ENCODE results near the gene ATP9A. TPM values are rescaled to one million over a fixed set of nuclear protein-coding genes. Genes with fewer than 3 reads are reported as not detected.

ATP9A gene
- 24.1 and 82.1 TPM in 2 replicates for total RNA-seq (ENCODE audit: low replicate concordance)

GRCh38 chr20:51767867-51768758 lies at the start of gene ATP9A:
Gene ATP9A, minus strand, starts transcription at chr20:51768390. Its CDS starts 21 bp downstream, at chr20:51768369.

GRCh38 chr20:51802170-51802751 lies 34.1 kb upstream of the ATP9A start, which contains the start of gene SALL4:
Gene SALL4, minus strand, starts transcription at chr20:51802521. Its CDS starts 113 bp downstream, at chr20:51802408.

Other genes starting within 250 kb of the ATP9A start
- 0.60 TPM in 1 of 2 replicates, not detected in the other for gene NFATC2, start 225.7 kb downstream of the ATP9A start, total RNA-seq (ENCODE audit: low replicate concordance)
- 0.12 and 0.15 TPM in 2 replicates for gene SALL4, start 34.1 kb upstream of the ATP9A start, total RNA-seq (ENCODE audit: low replicate concordance)

Measured in smooth muscle cell of the coronary artery (primary cell).